ENCODE results near the gene FASTK. TPM values are rescaled to one million over a fixed set of nuclear protein-coding genes. Genes with fewer than 3 reads are reported as not detected.

FASTK gene
- total and polyA plus RNA-seq, 12 donors = 65.0 to 246 (median 77.1) TPM

GRCh38 chr7:151076863-151077704 is 3.5 kb downstream of the FASTK start:
- 59 to 69% methylated on average over 33 of the region's 33 CpGs for WGBS, 2 donors
- Histone ChIP-seq H3K4me1 (peaks cover 27 to 51% (median 47%) of the 10 kb centered on the region in 9 donors), H3K36me3 (peaks cover 0 to 58% (median 28%) of the 10 kb centered on the region in 9 donors), H3K4me3 (no peak overlapping the region), H3K27me3 (no peaks in the 10 kb centered on the region), H3K27ac (peak overlapping the region in 7 of 10 donors; percentile 8 to 69 (median 36)), H3K9me3 (no peaks in the 10 kb centered on the region)
- intact Hi-C loops (cut with DNase I) = no loop called here
- DNase-seq = no peak
- TF ChIP-seq CTCF (IDR thresholded peaks at IDR 0.05) = peak in 5 of 9 donors; percentile 12 to 31 (median 16)
- ATAC-seq = peak in 2 of 8 donors; percentile 1 to 2

- TF ChIP-seq CTCF (IDR thresholded peaks at IDR 0.05) = no peak
- peaks cover 16 to 40% (median 37%) of the 10 kb centered on the region in 9 donors for H3K4me1 ChIP-seq
- intact Hi-C loops (cut with DNase I) = no loop called here
- no peak overlapping the region for H3K4me3 ChIP-seq
- no peaks in the 10 kb centered on the region for H3K9me3 ChIP-seq
- H3K27ac ChIP-seq = no peak overlapping the region
- WGBS, 2 donors = 80 to 82% methylated on average over 22 of the region's 22 CpGs
- H3K36me3 ChIP-seq = peaks cover 0 to 69% (median 33%) of the 10 kb centered on the region in 9 donors
- H3K27me3 ChIP-seq = no peaks in the 10 kb centered on the region
- no peak for DNase-seq
- ATAC-seq = no peak
Measured at GRCh38 chr7:151075978-151076426, 4.6 kb downstream of the FASTK start.

- Histone ChIP-seq H3K9me3 (no peaks in the 10 kb centered on the region), H3K27ac (no peak overlapping the region), H3K4me3 (no peak overlapping the region), H3K36me3 (peaks cover 0 to 73% (median 33%) of the 10 kb centered on the region in 9 donors), H3K4me1 (peaks cover 16 to 38% (median 35%) of the 10 kb centered on the region in 9 donors), H3K27me3 (no peaks in the 10 kb centered on the region)
- DNase-seq (no peak), ATAC-seq (no peak)
- intact Hi-C loops (cut with DNase I) = no loop called here
- no peak for TF ChIP-seq CTCF (IDR thresholded peaks at IDR 0.05)
- 87 to 88% methylated on average over 7 of the region's 7 CpGs for WGBS, 2 donors
Measured at GRCh38 chr7:151075662-151075971, 5.0 kb downstream of the FASTK start.

- Histone ChIP-seq H3K27ac (no peak overlapping the region), H3K4me3 (no peak overlapping the region), H3K36me3 (peaks cover 0 to 79% (median 33%) of the 10 kb centered on the region in 9 donors), H3K9me3 (no peaks in the 10 kb centered on the region), H3K4me1 (peaks cover 16 to 38% (median 35%) of the 10 kb centered on the region in 9 donors), H3K27me3 (no peaks in the 10 kb centered on the region)
- TF ChIP-seq CTCF (IDR thresholded peaks at IDR 0.05) = no peak
- ATAC-seq (no peak), DNase-seq (no peak)
- 91 to 92% methylated on average over 26 of the region's 26 CpGs for WGBS, 2 donors
- intact Hi-C loops (cut with DNase I) = no loop called here
Measured at GRCh38 chr7:151074817-151075661, 5.6 kb downstream of the FASTK start.
